HCT116 (cell line): ENCODE measurements around the gene DENND1C.
A peak's percentile ranks its signal among the peaks of the same experiment; 100 is the strongest.

Experiments
- CEBPB ChIP-seq: IDR thresholded peaks from 2 replicates; pipeline ENCODE4 v1.6.1; 2012; ENCODE audit warnings: low read depth
- EGR1 ChIP-seq: IDR thresholded peaks from 2 replicates; pipeline ENCODE4 v1.6.1; 2012; ENCODE audit warnings: low read depth
- EZH2 ChIP-seq: fragments of 200-600 bp; sonication (generic); IDR thresholded peaks from 2 replicates; pipeline ENCODE4 v1.6.1; 2017; ENCODE audit warnings: antibody characterized with exemption, mixed run types
- POLR2AphosphoS5 ChIP-seq: IDR thresholded peaks from 2 replicates; pipeline ENCODE4 v1.6.1; 2011; ENCODE audit warnings: mild to moderate bottlenecking, low read depth, low read length, moderate library complexity
- RAD21 ChIP-seq: IDR thresholded peaks from 2 replicates; pipeline ENCODE4 v1.6.1; 2012; ENCODE audit warnings: low read depth, mild to moderate bottlenecking
- SIN3A ChIP-seq: IDR thresholded peaks from 2 replicates; pipeline ENCODE4 v1.6.1; 2012; ENCODE audit warnings: low read depth
- ZFX ChIP-seq: fragments of 450-650 bp; IDR thresholded peaks from 2 replicates; pipeline ENCODE4 v1.6.1; 2017
- TF ChIP-seq, protein P1 (sequence below), 3 experiments: fragments of 200-600 bp in 1 of 3; sonication (generic) in 1 of 3; IDR thresholded peaks in 2 of 3; conservative IDR thresholded peaks in 1 of 3; 2 replicates each; pipeline ENCODE4 v1.5.1; 2012 to 2017; ENCODE audit warnings: low read depth in 2 of 3, low read length in 2 of 3, antibody characterized with exemption in 1 of 3, borderline replicate concordance in 1 of 3, control low read depth in 1 of 3, mild to moderate bottlenecking in 1 of 3, mixed read lengths in 1 of 3, mixed run types in 1 of 3, moderate library complexity in 1 of 3; ENCODE audit not compliant: insufficient read depth in 1 of 3
- TF ChIP-seq, protein P2 (sequence below): IDR thresholded peaks from 2 replicates; pipeline ENCODE4 v1.6.1; 2012

DNA sequence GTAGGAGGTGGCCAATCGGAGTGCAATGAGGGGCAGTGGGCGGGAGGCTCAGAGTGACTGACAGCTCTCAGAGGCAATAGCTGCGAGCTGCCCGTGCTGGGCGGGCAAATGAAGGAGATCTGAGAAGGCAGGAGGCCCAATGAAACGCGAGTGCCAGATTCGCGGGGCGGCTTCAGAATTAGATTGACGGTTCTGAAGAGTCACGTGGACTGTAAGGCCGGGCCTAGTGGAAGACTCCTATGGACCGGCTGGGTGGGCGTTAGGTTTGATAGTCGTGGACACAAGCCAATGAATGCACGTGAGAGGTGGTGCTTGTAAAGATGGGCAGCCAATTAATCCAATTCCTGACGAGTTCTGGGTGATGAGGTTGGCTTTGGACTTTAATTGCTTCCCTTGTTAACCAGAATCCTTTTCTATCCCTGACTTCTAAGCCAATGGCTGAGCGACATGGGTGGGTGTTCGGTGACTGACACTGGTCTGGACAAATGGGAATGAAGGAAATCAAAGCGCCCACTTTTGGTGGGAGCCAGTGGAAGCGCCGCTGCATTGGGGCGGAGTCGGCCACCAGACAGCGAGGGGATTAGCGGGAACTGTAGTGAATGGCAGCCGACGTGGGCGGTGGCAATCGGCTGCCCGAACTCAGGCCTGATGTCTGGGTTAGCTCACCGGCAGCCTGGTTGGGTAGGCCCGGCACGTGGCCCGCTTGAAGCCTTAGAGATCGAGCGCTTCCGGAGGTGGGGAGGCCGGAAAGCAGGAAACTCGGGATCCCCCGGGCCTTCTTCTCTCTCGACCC lies 56.5 kb downstream of the DENND1C start:
- TF ChIP-seq CEBPB (no peak), EZH2 (no peak), RAD21 (no peak), EGR1 (peak; percentile 79), POLR2AphosphoS5 (peak; percentile 56), SIN3A (no peak), ZFX (peak; percentile 56; the same call in 1 of the 2 replicates)
- TF ChIP-seq, protein P1, sequence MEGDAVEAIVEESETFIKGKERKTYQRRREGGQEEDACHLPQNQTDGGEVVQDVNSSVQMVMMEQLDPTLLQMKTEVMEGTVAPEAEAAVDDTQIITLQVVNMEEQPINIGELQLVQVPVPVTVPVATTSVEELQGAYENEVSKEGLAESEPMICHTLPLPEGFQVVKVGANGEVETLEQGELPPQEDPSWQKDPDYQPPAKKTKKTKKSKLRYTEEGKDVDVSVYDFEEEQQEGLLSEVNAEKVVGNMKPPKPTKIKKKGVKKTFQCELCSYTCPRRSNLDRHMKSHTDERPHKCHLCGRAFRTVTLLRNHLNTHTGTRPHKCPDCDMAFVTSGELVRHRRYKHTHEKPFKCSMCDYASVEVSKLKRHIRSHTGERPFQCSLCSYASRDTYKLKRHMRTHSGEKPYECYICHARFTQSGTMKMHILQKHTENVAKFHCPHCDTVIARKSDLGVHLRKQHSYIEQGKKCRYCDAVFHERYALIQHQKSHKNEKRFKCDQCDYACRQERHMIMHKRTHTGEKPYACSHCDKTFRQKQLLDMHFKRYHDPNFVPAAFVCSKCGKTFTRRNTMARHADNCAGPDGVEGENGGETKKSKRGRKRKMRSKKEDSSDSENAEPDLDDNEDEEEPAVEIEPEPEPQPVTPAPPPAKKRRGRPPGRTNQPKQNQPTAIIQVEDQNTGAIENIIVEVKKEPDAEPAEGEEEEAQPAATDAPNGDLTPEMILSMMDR (IDR thresholded peaks at IDR 0.05 in 2 of 3, conservative IDR thresholded peaks at IDR 0.05 in 1 of 3; ENCODE audit: borderline replicate concordance in 1 of 3, insufficient read depth in 1 of 3, low read depth in 2 of 3, low read length in 2 of 3), result no peak
- TF ChIP-seq, protein P2, sequence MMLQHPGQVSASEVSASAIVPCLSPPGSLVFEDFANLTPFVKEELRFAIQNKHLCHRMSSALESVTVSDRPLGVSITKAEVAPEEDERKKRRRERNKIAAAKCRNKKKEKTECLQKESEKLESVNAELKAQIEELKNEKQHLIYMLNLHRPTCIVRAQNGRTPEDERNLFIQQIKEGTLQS, result no peak
